ENCODE results near the gene PSMD4.
"Not testable (repeated sequence)": the region's sequence is repeated elsewhere in the genome, so short reads cannot be mapped to it uniquely, and the experiment has no call there.

PSMD4 gene

DNA sequence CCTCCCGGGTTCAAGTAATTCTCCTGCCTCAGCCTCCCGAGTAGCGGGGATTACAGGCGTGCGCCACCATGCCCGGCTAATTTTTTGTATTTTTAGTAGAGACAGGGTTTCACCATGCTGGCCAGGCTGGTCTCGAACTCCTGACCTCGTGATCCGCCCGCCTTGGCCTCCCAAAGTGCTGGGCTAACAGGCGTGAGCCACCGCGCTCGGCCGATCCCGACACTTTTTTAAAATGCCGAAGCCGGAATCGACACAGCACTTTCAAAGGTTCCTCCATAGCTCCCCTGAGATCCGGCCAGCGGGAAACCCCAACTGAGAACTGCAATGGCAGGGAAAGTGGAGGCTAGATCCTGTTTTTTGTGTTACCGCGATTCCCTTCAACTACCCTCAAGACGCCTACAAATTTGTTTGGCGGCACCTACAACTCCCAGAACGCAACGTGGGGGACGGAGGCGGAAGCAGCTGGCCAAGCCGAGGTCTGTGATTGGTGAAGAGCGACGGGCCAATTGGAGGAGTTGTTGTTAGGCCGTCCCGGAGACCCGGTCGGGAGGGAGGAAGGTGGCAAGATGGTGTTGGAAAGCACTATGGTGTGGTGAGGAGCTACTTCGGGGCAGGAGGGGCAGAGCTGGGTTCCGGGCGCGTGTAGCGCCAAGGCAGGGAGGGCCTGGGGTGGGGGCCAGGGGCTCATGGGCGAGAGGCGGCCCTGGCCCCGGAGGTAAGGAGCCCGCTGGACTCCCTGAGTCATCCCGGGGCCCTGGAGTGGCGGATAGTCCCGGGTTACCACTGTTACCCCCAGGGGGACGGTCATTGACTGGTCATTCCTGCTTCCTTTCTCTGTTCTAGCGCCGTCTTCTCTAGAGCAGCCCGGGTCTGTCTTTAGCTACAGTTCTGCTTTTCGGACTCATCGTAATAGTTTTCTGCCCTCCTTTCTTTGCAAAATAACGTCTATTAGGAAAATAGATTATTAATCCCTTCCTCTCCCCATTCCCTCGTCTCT lies at the start of gene PSMD4:
TSS of gene PSMD4 (plus strand) at position 518 of the 997 bp plus-strand sequence. CDS start at position 567, 49 bp downstream.
- Histone ChIP-seq H3K9me3 (ENCODE audit: control insufficient read depth in 5 of 5, low read length in 5 of 5) (no peaks in the 10 kb centered on the region), H3K27me3 (ENCODE audit: control insufficient read depth in 5 of 5, insufficient read depth in 4 of 5, low read length in 5 of 5) (no peaks in the 10 kb centered on the region), H3K4me1 (ENCODE audit: control insufficient read depth in 5 of 5, insufficient read depth in 5 of 5, low read length in 5 of 5) (peaks cover 0 to 12% (median 11%) of the 10 kb centered on the region in 5 donors), H3K9ac (ENCODE audit: low read length in 5 of 5) (peak within 1 kb of the TSS; percentile 74 to 95 (median 91)), H3K4me3 (ENCODE audit: low read depth in 1 of 5, low read length in 5 of 5) (peak within 1 kb of the TSS; percentile 57 to 88 (median 81)), H3K27ac (ENCODE audit: low read depth, low read length) (peak within 1 kb of the TSS; percentile 96), H3K36me3 (ENCODE audit: control insufficient read depth in 5 of 5, insufficient read depth in 5 of 5, low read length in 5 of 5) (peaks cover 0 to 9% (median 6%) of the 10 kb centered on the region in 5 donors)

DNA sequence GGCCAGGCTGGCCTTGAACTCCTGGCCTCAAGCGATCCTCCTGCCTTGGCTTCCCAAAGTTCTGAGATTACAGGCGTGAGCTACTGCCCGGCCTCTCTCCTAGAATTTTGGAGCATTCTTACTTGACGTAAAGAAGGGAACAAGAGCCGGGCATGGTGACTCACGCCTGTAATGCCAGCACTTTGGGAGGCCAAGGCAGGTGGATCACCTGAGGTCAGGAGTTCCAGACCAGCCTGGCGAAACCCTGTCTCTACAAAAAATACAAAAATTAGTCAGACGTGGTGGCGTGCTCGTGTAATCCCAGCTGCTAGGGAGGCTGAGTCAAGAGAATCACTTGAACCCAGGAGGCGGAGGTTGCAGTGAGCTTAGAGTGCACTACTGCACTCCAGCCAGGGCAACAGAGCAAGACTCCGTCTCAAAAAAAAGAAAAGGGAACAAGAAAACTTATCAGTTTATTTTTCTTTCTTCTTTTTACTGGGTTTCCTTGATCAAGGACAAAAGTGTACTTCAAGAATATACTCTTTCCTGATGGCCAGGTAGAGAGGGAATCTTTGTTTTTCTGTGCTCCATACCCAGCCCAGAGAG lies 49.1 kb upstream of the PSMD4 start:
- H3K27me3 ChIP-seq (ENCODE audit: control insufficient read depth in 5 of 5, insufficient read depth in 4 of 5, low read length in 5 of 5); H3K4me3 ChIP-seq (ENCODE audit: low read depth in 1 of 5, low read length in 5 of 5); H3K9me3 ChIP-seq (ENCODE audit: control insufficient read depth in 5 of 5, low read length in 5 of 5); H3K27ac ChIP-seq (ENCODE audit: low read depth, low read length): not testable (repeated sequence)
- Histone ChIP-seq H3K36me3 (ENCODE audit: control insufficient read depth in 5 of 5, insufficient read depth in 5 of 5, low read length in 5 of 5) (peaks cover 0 to 41% (median 21%) of the 10 kb centered on the region in 5 donors), H3K9ac (ENCODE audit: low read length in 5 of 5) (peak overlapping the region in 1 of 5 donors; percentile 4), H3K4me1 (ENCODE audit: control insufficient read depth in 5 of 5, insufficient read depth in 5 of 5, low read length in 5 of 5) (peaks cover 0 to 15% (median 8%) of the 10 kb centered on the region in 5 donors)

DNA sequence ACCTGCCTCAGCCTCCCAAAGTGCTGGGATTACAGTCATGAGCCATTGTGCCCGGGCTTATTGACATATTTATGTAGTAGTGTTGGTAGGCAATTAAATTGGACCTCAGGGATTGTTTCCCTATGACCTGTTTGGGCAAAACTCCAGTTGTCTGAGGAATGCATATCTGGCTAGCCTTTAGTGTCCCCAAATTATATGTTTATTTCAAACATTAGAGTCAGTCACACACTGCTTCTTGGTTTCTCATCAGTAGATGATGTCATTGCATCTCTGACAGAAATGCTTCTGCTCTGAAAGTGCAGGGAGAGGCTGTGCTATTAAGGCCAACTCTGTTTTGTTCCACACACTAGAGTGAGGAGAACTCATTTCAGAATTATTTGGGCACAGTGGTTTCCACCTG lies 43.7 kb upstream of the PSMD4 start:
- no peak overlapping the region for H3K4me3 ChIP-seq (ENCODE audit: low read depth in 1 of 5, low read length in 5 of 5)
- no peaks in the 10 kb centered on the region for H3K9me3 ChIP-seq (ENCODE audit: control insufficient read depth in 5 of 5, low read length in 5 of 5)
- H3K9ac ChIP-seq (ENCODE audit: low read length in 5 of 5): no peak overlapping the region
- no peaks in the 10 kb centered on the region for H3K27me3 ChIP-seq (ENCODE audit: control insufficient read depth in 5 of 5, insufficient read depth in 4 of 5, low read length in 5 of 5)
- peaks cover 0 to 9% (median 3%) of the 10 kb centered on the region in 5 donors for H3K4me1 ChIP-seq (ENCODE audit: control insufficient read depth in 5 of 5, insufficient read depth in 5 of 5, low read length in 5 of 5)
- H3K36me3 ChIP-seq (ENCODE audit: control insufficient read depth in 5 of 5, insufficient read depth in 5 of 5, low read length in 5 of 5): peaks cover 0 to 37% (median 16%) of the 10 kb centered on the region in 5 donors
- H3K27ac ChIP-seq (ENCODE audit: low read depth, low read length): no peak overlapping the region

- peaks cover 0 to 9% (median 3%) of the 10 kb centered on the region in 5 donors for H3K4me1 ChIP-seq (ENCODE audit: control insufficient read depth in 5 of 5, insufficient read depth in 5 of 5, low read length in 5 of 5)
- H3K4me3 ChIP-seq (ENCODE audit: low read depth in 1 of 5, low read length in 5 of 5): no peak overlapping the region
- no peak overlapping the region for H3K27ac ChIP-seq (ENCODE audit: low read depth, low read length)
- peaks cover 0 to 29% (median 14%) of the 10 kb centered on the region in 5 donors for H3K36me3 ChIP-seq (ENCODE audit: control insufficient read depth in 5 of 5, insufficient read depth in 5 of 5, low read length in 5 of 5)
- H3K9me3 ChIP-seq (ENCODE audit: control insufficient read depth in 5 of 5, low read length in 5 of 5): no peaks in the 10 kb centered on the region
- H3K9ac ChIP-seq (ENCODE audit: low read length in 5 of 5): no peak overlapping the region
- H3K27me3 ChIP-seq (ENCODE audit: control insufficient read depth in 5 of 5, insufficient read depth in 4 of 5, low read length in 5 of 5): no peaks in the 10 kb centered on the region
These were observed 42.4 kb upstream of the PSMD4 start for GRCh38 chr1:151211972-151212705.

- Histone ChIP-seq H3K27ac (ENCODE audit: low read depth, low read length) (no peak overlapping the region), H3K4me3 (ENCODE audit: low read depth in 1 of 5, low read length in 5 of 5) (no peak overlapping the region), H3K36me3 (ENCODE audit: control insufficient read depth in 5 of 5, insufficient read depth in 5 of 5, low read length in 5 of 5) (peaks cover 0 to 19% (median 5%) of the 10 kb centered on the region in 5 donors), H3K9ac (ENCODE audit: low read length in 5 of 5) (peak overlapping the region in 1 of 5 donors; percentile 41), H3K4me1 (ENCODE audit: control insufficient read depth in 5 of 5, insufficient read depth in 5 of 5, low read length in 5 of 5) (peaks cover 1 to 11% (median 3%) of the 10 kb centered on the region in 5 donors), H3K9me3 (ENCODE audit: control insufficient read depth in 5 of 5, low read length in 5 of 5) (no peaks in the 10 kb centered on the region), H3K27me3 (ENCODE audit: control insufficient read depth in 5 of 5, insufficient read depth in 4 of 5, low read length in 5 of 5) (no peaks in the 10 kb centered on the region)
These were observed 41.0 kb upstream of the PSMD4 start for GRCh38 chr1:151213560-151213959.

- no peaks in the 10 kb centered on the region for H3K27me3 ChIP-seq (ENCODE audit: control insufficient read depth in 5 of 5, insufficient read depth in 4 of 5, low read length in 5 of 5)
- peaks cover 7 to 20% (median 8%) of the 10 kb centered on the region in 5 donors for H3K36me3 ChIP-seq (ENCODE audit: control insufficient read depth in 5 of 5, insufficient read depth in 5 of 5, low read length in 5 of 5)
- H3K4me3 ChIP-seq (ENCODE audit: low read depth in 1 of 5, low read length in 5 of 5): no peak overlapping the region
- H3K27ac ChIP-seq (ENCODE audit: low read depth, low read length): no peak overlapping the region
- H3K9me3 ChIP-seq (ENCODE audit: control insufficient read depth in 5 of 5, low read length in 5 of 5): no peaks in the 10 kb centered on the region
- H3K9ac ChIP-seq (ENCODE audit: low read length in 5 of 5): no peak overlapping the region
- H3K4me1 ChIP-seq (ENCODE audit: control insufficient read depth in 5 of 5, insufficient read depth in 5 of 5, low read length in 5 of 5): peaks cover 0 to 14% (median 2%) of the 10 kb centered on the region in 5 donors
These were observed 32.9 kb upstream of the PSMD4 start for GRCh38 chr1:151221616-151222015.

- Histone ChIP-seq H3K9me3 (ENCODE audit: control insufficient read depth in 5 of 5, low read length in 5 of 5) (no peaks in the 10 kb centered on the region), H3K4me1 (ENCODE audit: control insufficient read depth in 5 of 5, insufficient read depth in 5 of 5, low read length in 5 of 5) (peaks cover 0 to 14% (median 2%) of the 10 kb centered on the region in 5 donors), H3K36me3 (ENCODE audit: control insufficient read depth in 5 of 5, insufficient read depth in 5 of 5, low read length in 5 of 5) (peaks cover 10 to 22% (median 11%) of the 10 kb centered on the region in 5 donors), H3K27ac (ENCODE audit: low read depth, low read length) (no peak overlapping the region), H3K27me3 (ENCODE audit: control insufficient read depth in 5 of 5, insufficient read depth in 4 of 5, low read length in 5 of 5) (no peaks in the 10 kb centered on the region), H3K4me3 (ENCODE audit: low read depth in 1 of 5, low read length in 5 of 5) (no peak overlapping the region), H3K9ac (ENCODE audit: low read length in 5 of 5) (no peak overlapping the region)
These were observed 32.4 kb upstream of the PSMD4 start for GRCh38 chr1:151222130-151222529.

DNA sequence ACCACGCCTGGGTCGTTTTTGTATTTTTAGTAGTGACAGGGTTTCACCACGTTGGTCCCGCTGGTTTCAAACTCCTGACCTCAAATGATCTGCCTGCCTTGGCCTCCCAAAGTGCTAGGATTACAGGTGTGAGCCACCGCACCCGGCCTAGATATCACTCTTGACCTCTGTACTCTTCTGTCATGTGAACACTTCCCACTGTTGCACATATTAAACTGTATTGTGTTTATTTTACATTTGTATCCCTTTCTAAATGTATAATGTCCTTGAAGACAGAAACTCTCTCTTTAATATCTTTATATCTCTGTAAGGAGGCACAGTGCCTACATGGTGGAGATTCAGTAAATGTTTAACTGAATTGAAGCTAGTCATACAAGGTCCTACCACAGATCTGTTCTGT lies 19.3 kb upstream of the PSMD4 start:
- Histone ChIP-seq H3K27ac (ENCODE audit: low read depth, low read length) (no peak overlapping the region), H3K4me1 (ENCODE audit: control insufficient read depth in 5 of 5, insufficient read depth in 5 of 5, low read length in 5 of 5) (no peaks in the 10 kb centered on the region), H3K36me3 (ENCODE audit: control insufficient read depth in 5 of 5, insufficient read depth in 5 of 5, low read length in 5 of 5) (peaks cover 43 to 99% (median 89%) of the 10 kb centered on the region in 5 donors)

DNA sequence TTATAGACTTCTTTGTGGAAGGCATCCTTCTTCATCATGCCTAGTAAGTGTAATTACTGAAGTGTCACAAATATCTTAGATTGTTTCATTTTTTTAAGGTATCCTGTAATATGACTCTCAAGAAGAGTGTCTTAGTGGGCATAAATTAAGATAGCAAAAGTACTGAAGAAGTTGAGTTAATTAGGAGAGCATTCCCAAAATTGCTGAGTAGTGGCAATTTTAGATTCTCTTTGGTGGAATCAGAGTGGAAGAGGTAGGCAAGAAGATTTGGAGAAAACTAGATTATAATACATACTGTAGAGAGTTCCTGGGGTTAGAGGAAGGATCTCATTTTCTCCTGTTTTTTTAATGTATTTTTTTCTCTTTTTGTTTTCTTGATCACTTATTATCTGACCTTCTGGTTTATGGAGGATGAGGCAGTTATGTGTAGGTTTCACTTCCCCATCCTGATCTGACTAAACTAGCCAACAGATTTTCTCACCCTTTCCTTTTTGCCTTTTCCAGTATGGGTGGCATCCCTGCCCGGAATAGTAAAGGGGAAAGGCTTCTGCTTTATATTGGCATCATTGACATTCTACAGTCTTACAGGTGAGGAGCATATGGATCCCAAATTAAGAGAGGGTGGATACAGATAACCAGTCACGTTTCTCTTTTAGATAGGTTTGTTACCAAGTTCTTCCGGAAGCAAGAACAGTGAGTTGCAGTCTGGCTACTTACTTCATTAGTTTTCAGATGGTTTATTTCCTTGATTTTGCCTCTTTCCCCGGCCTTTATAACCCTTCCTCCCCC lies 16.7 kb upstream of the PSMD4 start:
- no peaks in the 10 kb centered on the region for H3K27me3 ChIP-seq (ENCODE audit: control insufficient read depth in 5 of 5, insufficient read depth in 4 of 5, low read length in 5 of 5)
- H3K4me1 ChIP-seq (ENCODE audit: control insufficient read depth in 5 of 5, insufficient read depth in 5 of 5, low read length in 5 of 5): no peaks in the 10 kb centered on the region
- no peak overlapping the region for H3K4me3 ChIP-seq (ENCODE audit: low read depth in 1 of 5, low read length in 5 of 5)
- peaks cover 44 to 94% (median 88%) of the 10 kb centered on the region in 5 donors for H3K36me3 ChIP-seq (ENCODE audit: control insufficient read depth in 5 of 5, insufficient read depth in 5 of 5, low read length in 5 of 5)
- no peak overlapping the region for H3K9ac ChIP-seq (ENCODE audit: low read length in 5 of 5)
- no peak overlapping the region for H3K27ac ChIP-seq (ENCODE audit: low read depth, low read length)
- no peaks in the 10 kb centered on the region for H3K9me3 ChIP-seq (ENCODE audit: control insufficient read depth in 5 of 5, low read length in 5 of 5)

More for the DNA sequence above, 19.3 kb upstream of the PSMD4 start:
- no peak overlapping the region for H3K9ac ChIP-seq (ENCODE audit: low read length in 5 of 5)
- no peaks in the 10 kb centered on the region for H3K27me3 ChIP-seq (ENCODE audit: control insufficient read depth in 5 of 5, insufficient read depth in 4 of 5, low read length in 5 of 5)
- no peak overlapping the region for H3K4me3 ChIP-seq (ENCODE audit: low read depth in 1 of 5, low read length in 5 of 5)
- H3K9me3 ChIP-seq (ENCODE audit: control insufficient read depth in 5 of 5, low read length in 5 of 5): no peaks in the 10 kb centered on the region

Measured in subcutaneous abdominal adipose tissue (tissue), 5 donors.